Measurements from ENCODE around the gene CLCN2. TPM values are rescaled to one million over a fixed set of nuclear protein-coding genes. Genes with fewer than 3 reads are reported as not detected.

CLCN2 gene
- total RNA-seq, 1 experiment from 2014 or later: 4.5 TPM

- H3K4me3 Mint-ChIP-seq (ENCODE audit: unreplicated experiment): no peak overlapping the region
Measured at GRCh38 chr3:184380627-184381260, 19.3 kb upstream of the CLCN2 start.

GRCh38 chr3:184380185-184380626 is 18.8 kb upstream of the CLCN2 start:
- Mint-ChIP-seq H3K9me3 (ENCODE audit: unreplicated experiment) (no peaks in the 10 kb centered on the region), H3K36me3 (ENCODE audit: insufficient read depth, unreplicated experiment) (no peaks in the 10 kb centered on the region), H3K4me3 (ENCODE audit: unreplicated experiment) (no peak overlapping the region), H3K27me3 (ENCODE audit: insufficient read depth, unreplicated experiment) (peaks cover 46% of the 10 kb centered on the region), H3K4me1 (ENCODE audit: insufficient read depth, unreplicated experiment) (no peaks in the 10 kb centered on the region), H3K27ac (ENCODE audit: low read depth, unreplicated experiment) (no peak overlapping the region)
- no peak for TF ChIP-seq CTCF (IDR thresholded peaks at IDR 0.05; ENCODE audit: unreplicated experiment)
- no TSS peak for BruUV-seq (replicated peaks)
- intact Hi-C loops (cut with micrococcal nuclease): no loop called here
- CTCF ChIA-PET: no interaction called here
- POLR2A ChIA-PET: interaction anchor here (1.0 kb wide), 1 partner anchor 18 kb away, joined by 3 read pairs; no protein-coding TSS in a partner anchor
- DNase-seq (ENCODE audit: unreplicated experiment): peak; percentile 35

More at GRCh38 chr3:184380627-184381260, 19.3 kb upstream of the CLCN2 start:
- CTCF ChIA-PET: interaction anchor here (0.5 to 1.7 kb wide), 4 partner anchors 94 to 1716 kb away, joined by 3 to 6 read pairs (median 3); no protein-coding TSS in a partner anchor
- no peak for DNase-seq (ENCODE audit: unreplicated experiment)
- POLR2A ChIA-PET: interaction anchor here (1.0 kb wide), 1 partner anchor 19 kb away, joined by 3 read pairs; no protein-coding TSS in a partner anchor
- Mint-ChIP-seq H3K4me1 (ENCODE audit: insufficient read depth, unreplicated experiment) (no peaks in the 10 kb centered on the region), H3K36me3 (ENCODE audit: insufficient read depth, unreplicated experiment) (no peaks in the 10 kb centered on the region), H3K9me3 (ENCODE audit: unreplicated experiment) (no peaks in the 10 kb centered on the region), H3K27me3 (ENCODE audit: insufficient read depth, unreplicated experiment) (peaks cover 40% of the 10 kb centered on the region), H3K27ac (ENCODE audit: low read depth, unreplicated experiment) (no peak overlapping the region)
- no peak for TF ChIP-seq CTCF (IDR thresholded peaks at IDR 0.05; ENCODE audit: unreplicated experiment)
- intact Hi-C loops (cut with micrococcal nuclease): no loop called here
- BruUV-seq (replicated peaks): no TSS peak

GRCh38 chr3:184379358-184380184 is 18.2 kb upstream of the CLCN2 start, which contains the start of gene CHRD:
TSS of gene CHRD (plus strand) at chr3:184380054. CDS start at chr3:184380319, 265 bp downstream.
- DNase-seq (ENCODE audit: unreplicated experiment): no peak
- intact Hi-C loops (cut with micrococcal nuclease): loop anchor here (10.0 kb wide), 1 partner anchor 395 kb away; no protein-coding TSS in a partner anchor
- H3K36me3 Mint-ChIP-seq (ENCODE audit: insufficient read depth, unreplicated experiment): no peaks in the 10 kb centered on the region
- H3K9me3 Mint-ChIP-seq (ENCODE audit: unreplicated experiment): no peaks in the 10 kb centered on the region
- H3K27me3 Mint-ChIP-seq (ENCODE audit: insufficient read depth, unreplicated experiment): peaks cover 52% of the 10 kb centered on the region
- H3K4me3 Mint-ChIP-seq (ENCODE audit: unreplicated experiment): peak within 1 kb of the TSS; percentile 61
- no TSS peak for BruUV-seq (replicated peaks)
- H3K27ac Mint-ChIP-seq (ENCODE audit: low read depth, unreplicated experiment): no peak within 1 kb of the TSS
- POLR2A ChIA-PET: interaction anchor here (1.0 kb wide), 1 partner anchor 18 kb away, joined by 3 read pairs; no protein-coding TSS in a partner anchor
- CTCF ChIA-PET: no interaction called here
- no peaks in the 10 kb centered on the region for H3K4me1 Mint-ChIP-seq (ENCODE audit: insufficient read depth, unreplicated experiment)
- TF ChIP-seq CTCF (IDR thresholded peaks at IDR 0.05; ENCODE audit: unreplicated experiment): no peak
